GM12878 (cell line): ENCODE data around the gene FAM131B. TPM values are rescaled to one million over a fixed set of nuclear protein-coding genes. Genes with fewer than 3 reads are reported as not detected.
A peak's percentile ranks its signal among the peaks of the same experiment; 100 is the strongest.

Experiments
- BCL3 ChIP-seq: IDR thresholded peaks from 2 replicates; pipeline ENCODE4 v1.6.1; 2011; ENCODE audit warnings: borderline replicate concordance, low read depth, mild to moderate bottlenecking, moderate library complexity, low read length; ENCODE audit not compliant: insufficient read depth, poor library complexity, severe bottlenecking
- BCLAF1 ChIP-seq: fragments of 450-650 bp; IDR thresholded peaks from 2 replicates; pipeline ENCODE4 v1.6.1; 2017; ENCODE audit warnings: antibody characterized with exemption, mild to moderate bottlenecking, moderate library complexity
- CEBPB ChIP-seq, 2 experiments: fragments of 150-350 bp in 1 of 2; IDR thresholded peaks; 2 replicates each; pipeline ENCODE4 v1.6.1; 2012 to 2014; ENCODE audit warnings: low read depth in 2 of 2, low read length in 2 of 2, borderline replicate concordance in 1 of 2, inconsistent platforms in 1 of 2
- CHD2 ChIP-seq: IDR thresholded peaks from 2 replicates; pipeline ENCODE4 v1.6.1; 2011; ENCODE audit warnings: low read depth, low read length, improper control_type of control experiment, borderline replicate concordance
- E4F1 ChIP-seq: fragments of 450-650 bp; IDR thresholded peaks from 2 replicates; pipeline ENCODE4 v1.6.1; 2018; ENCODE audit warnings: borderline replicate concordance, mild to moderate bottlenecking; ENCODE audit not compliant: partially characterized antibody
- NFYA ChIP-seq: IDR thresholded peaks from 2 replicates; pipeline ENCODE4 v1.6.1; 2011; ENCODE audit warnings: low read depth, mild to moderate bottlenecking, low read length, improper control_type of control experiment, borderline replicate concordance
- PBX3 ChIP-seq: IDR thresholded peaks from 2 replicates; pipeline ENCODE4 v1.6.1; 2011; ENCODE audit warnings: mild to moderate bottlenecking, low read depth, low read length, moderate library complexity; ENCODE audit not compliant: insufficient replicate concordance
- SREBF2 ChIP-seq: IDR thresholded peaks from 2 replicates; pipeline ENCODE4 v1.6.1; 2012; ENCODE audit warnings: mild to moderate bottlenecking, low read length
- TBL1XR1 ChIP-seq: IDR thresholded peaks from 2 replicates; pipeline ENCODE4 v1.6.1; 2012; ENCODE audit warnings: low read depth, low read length, improper control_type of control experiment
- polyA plus RNA-seq, 11 experiments: library from polyadenylated mRNA; depleted of rRNA in 4 of 11; unstranded in 6 of 11; stranded (reverse) in 5 of 11; fragments of >200 nt; fragmentation: Nextera tagmentation in 4 of 11; fragmentation: Illumina TruSeq in 1 of 11; extraction: Ambion mirVana in 4 of 11; extraction: Trizol in 1 of 11; gene quantifications; 1 replicate in 1 of 11; 2 replicates in 10 of 11; pipeline versions ENCODE4 v1.2.1 to v1.2.3, GENCODE V29; 2011 to 2016; ENCODE audit warnings: inconsistent platforms in 2 of 11, missing spikeins in 2 of 11, low read depth in 1 of 11
- total RNA-seq, 4 experiments: library from RNA; depleted of rRNA in 3 of 4; stranded (reverse); fragments of >200 nt in 3 of 4; fragmentation: Illumina TruSeq in 1 of 4; extraction: Trizol in 1 of 4; gene quantifications; 2 replicates each; pipeline versions ENCODE4 v1.2.1 to v1.2.3, GENCODE V29; 2013 to 2021

Gene FAM131B
- total and polyA plus RNA-seq, 10 of the 15 experiments (the other 5 are each of a cell fraction or from before 2014, with no cell fraction given), result 0.03 to 0.05 TPM; not detected in 8

GRCh38 chr7:143384661-143385631, 22.4 kb upstream of the FAM131B start (continued):
- TF ChIP-seq E4F1, result peak; percentile 23
- TF ChIP-seq NFYA, result no peak
- no peak for TF ChIP-seq CEBPB (IDR thresholded peaks at IDR 0.05; ENCODE audit: borderline replicate concordance in 1 of 2, low read depth in 2 of 2, low read length in 2 of 2)
- no peak for TF ChIP-seq CHD2
- TF ChIP-seq SREBF2, result no peak
- TF ChIP-seq BCLAF1, result no peak
- TF ChIP-seq TBL1XR1, result no peak
- peak; percentile 97 for TF ChIP-seq BCL3
- peak; percentile 52 for TF ChIP-seq PBX3
